Thoracic aorta (tissue), 2 donors: ENCODE measurements around the gene ADAMTS8. TPM values are rescaled to one million over a fixed set of nuclear protein-coding genes. Genes with fewer than 3 reads are reported as not detected.

Experiments
- ATAC-seq: fragments of 150-250 bp; one replicate; pipeline ENCODE4 v1.8.0; 2017; ENCODE audit warnings: low read depth; ENCODE audit not compliant: insufficient number of reproducible peaks, low FRiP score
- DNase-seq: peaks from one replicate; pipeline ENCODE4 v3.0.0-alpha.2; 2020; ENCODE audit warnings: low spot score
- H3K27ac ChIP-seq, 2 donors: fragments of 200-600 bp; sonication (generic); 1 replicate in 1 of 2; 2 replicates in 1 of 2; pipeline ENCODE4 v1.5.1; 2016; ENCODE audit warnings: mild to moderate bottlenecking in 2 of 2, moderate library complexity in 2 of 2
- H3K27me3 ChIP-seq: fragments of 200-600 bp; sonication (generic); replicated peaks from 2 replicates; pipeline ENCODE4 v1.6.0; 2016; ENCODE audit warnings: mild to moderate bottlenecking; ENCODE audit not compliant: insufficient read depth
- H3K36me3 ChIP-seq: fragments of 200-600 bp; sonication (generic); one replicate; pipeline ENCODE4 v1.5.1; 2016
- H3K4me1 ChIP-seq, 2 donors: fragments of 200-600 bp; sonication (generic); 1 replicate in 1 of 2; 2 replicates in 1 of 2; pipeline versions ENCODE4 v1.5.1 to v1.6.0; 2016; ENCODE audit warnings: low read depth in 2 of 2, mild to moderate bottlenecking in 1 of 2; ENCODE audit not compliant: control insufficient read depth in 1 of 2
- H3K4me3 ChIP-seq: fragments of 200-600 bp; sonication (generic); 2 replicates; pipeline ENCODE4 v1.5.1; 2016; ENCODE audit warnings: mild to moderate bottlenecking
- H3K9me3 ChIP-seq: fragments of 200-600 bp; sonication (generic); 2 replicates; pipeline ENCODE4 v1.5.1; 2016
- total RNA-seq, 2 donors: library from RNA; depleted of rRNA; stranded (reverse); fragments of >200 nt; gene quantifications; one replicate each; pipeline versions ENCODE4 v1.1.0 to v1.2.3, GENCODE V29; 2016
- TF ChIP-seq, protein P1 (sequence below): fragments of 200-600 bp; sonication (generic); IDR thresholded peaks from one replicate; pipeline ENCODE4 v1.5.1; 2019; ENCODE audit warnings: antibody characterized with exemption

The ADAMTS8 gene
- total RNA-seq, 2 donors from 2014 or later, result 5.3 to 17.6 TPM

DNA sequence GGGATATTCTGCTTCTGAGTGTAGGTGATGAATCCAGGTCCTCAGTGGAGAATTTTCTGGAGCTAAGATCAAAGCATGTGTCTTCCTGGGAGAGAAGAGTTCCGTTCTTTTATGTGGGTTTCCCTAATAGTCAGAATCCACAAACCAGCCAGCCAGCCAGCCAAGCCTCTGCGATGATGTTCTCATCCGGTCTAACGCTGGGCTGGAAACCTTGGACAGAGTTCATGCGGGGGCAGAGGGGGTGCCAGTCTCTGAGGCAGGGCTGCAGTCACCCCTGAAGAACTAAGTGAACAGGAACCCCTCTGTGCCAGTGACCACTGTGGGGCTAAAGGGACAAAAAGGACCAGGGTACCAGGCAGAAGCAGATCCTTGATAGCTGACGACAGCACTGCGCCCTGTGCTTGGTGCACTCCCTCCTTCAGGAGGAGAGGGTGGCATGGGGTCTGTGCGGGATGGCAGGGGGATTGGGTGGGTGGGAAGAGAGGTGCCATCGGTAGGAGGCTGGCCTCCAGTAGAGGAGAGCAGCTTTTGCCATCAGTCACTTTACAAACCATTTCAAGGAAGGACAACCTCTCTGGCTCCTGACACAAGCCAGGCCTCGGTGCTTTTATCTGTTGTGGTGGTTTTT lies 47.1 kb upstream of the ADAMTS8 start:
- Histone ChIP-seq H3K27me3 (no peaks in the 10 kb centered on the region), H3K4me3 (no peak overlapping the region), H3K4me1 (peaks cover 17 to 42% of the 10 kb centered on the region in 2 donors), H3K27ac (no peak overlapping the region), H3K9me3 (no peaks in the 10 kb centered on the region), H3K36me3 (peaks cover 18% of the 10 kb centered on the region)
- TF ChIP-seq, protein P1, sequence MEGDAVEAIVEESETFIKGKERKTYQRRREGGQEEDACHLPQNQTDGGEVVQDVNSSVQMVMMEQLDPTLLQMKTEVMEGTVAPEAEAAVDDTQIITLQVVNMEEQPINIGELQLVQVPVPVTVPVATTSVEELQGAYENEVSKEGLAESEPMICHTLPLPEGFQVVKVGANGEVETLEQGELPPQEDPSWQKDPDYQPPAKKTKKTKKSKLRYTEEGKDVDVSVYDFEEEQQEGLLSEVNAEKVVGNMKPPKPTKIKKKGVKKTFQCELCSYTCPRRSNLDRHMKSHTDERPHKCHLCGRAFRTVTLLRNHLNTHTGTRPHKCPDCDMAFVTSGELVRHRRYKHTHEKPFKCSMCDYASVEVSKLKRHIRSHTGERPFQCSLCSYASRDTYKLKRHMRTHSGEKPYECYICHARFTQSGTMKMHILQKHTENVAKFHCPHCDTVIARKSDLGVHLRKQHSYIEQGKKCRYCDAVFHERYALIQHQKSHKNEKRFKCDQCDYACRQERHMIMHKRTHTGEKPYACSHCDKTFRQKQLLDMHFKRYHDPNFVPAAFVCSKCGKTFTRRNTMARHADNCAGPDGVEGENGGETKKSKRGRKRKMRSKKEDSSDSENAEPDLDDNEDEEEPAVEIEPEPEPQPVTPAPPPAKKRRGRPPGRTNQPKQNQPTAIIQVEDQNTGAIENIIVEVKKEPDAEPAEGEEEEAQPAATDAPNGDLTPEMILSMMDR, result no peak
- DNase-seq, result no peak
- no peak for ATAC-seq

DNA sequence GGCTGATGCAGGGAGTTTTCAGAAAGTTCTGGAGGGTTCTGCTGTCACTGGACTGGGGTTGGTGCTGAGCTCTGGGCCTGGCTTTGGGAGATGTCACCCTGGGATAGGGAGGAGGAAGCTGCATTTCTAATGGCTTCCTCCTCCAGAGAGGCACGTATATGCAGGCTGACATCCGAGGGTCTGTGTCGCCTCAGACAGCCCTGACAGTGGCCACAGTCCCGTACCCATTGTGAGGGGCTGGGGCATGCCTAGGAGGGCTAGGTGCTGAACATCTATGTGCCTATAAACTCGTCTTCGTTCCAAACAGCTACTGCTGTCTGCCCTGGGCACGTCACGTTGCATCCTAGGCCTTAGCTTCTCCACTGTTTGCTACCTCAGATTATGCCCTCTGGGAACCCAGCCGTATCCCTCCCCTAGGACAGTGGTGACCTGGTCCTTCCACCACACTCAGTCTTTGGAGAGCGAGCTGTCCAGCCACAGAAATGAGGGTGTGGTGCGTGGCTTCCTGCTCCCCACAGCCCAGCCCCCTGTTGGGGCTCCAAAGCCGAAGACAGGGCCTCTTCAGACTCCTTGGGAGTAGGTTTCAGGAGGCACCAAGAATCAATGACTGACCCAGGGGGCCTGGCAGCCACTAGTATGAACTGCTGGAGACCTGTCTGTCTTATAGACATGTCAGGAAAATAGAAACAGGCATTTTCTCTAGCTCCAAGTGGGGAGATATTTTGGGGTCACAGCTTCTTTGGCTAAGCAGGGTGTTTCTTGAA lies 46.4 kb upstream of the ADAMTS8 start:
- H3K4me3 ChIP-seq, result no peak overlapping the region
- H3K9me3 ChIP-seq, result no peaks in the 10 kb centered on the region
- no peak overlapping the region for H3K27ac ChIP-seq
- peaks cover 22% of the 10 kb centered on the region for H3K36me3 ChIP-seq
- no peak for ATAC-seq
- H3K4me1 ChIP-seq, result peaks cover 11 to 35% of the 10 kb centered on the region in 2 donors
- TF ChIP-seq, protein P1, result no peak
- no peak for DNase-seq
- H3K27me3 ChIP-seq, result no peaks in the 10 kb centered on the region

DNA sequence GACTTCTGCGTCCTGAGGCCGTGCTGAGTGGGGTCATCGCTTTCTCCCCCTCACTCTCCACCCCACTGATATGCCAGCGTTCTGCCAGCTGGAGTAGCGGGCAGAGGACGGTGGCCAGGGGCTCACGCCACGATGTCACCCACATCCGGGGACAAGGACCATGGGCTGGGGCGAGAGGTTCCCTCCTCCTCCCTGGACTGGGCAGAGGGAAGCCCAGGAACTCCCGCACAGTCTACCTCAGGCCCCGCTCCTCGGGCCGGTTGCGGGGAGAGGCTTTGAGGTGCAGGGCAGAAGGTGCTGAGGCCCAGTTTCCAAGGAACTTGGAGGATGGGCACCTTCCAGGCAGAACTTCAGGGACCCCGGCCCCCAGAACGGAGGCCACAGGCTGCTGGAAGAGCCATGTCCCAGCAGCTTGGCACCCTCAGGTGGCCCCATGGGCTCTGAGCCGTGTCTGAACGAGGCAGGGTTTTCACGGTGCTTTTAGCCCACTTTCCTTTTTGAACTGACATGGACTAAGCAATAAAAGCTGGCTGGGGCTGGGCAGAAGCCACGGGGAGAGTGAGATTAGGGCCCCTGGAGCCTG lies 45.5 kb upstream of the ADAMTS8 start:
- Histone ChIP-seq H3K27ac (no peak overlapping the region), H3K36me3 (peaks cover 22% of the 10 kb centered on the region), H3K4me1 (peaks cover 8 to 27% of the 10 kb centered on the region in 2 donors)

DNA sequence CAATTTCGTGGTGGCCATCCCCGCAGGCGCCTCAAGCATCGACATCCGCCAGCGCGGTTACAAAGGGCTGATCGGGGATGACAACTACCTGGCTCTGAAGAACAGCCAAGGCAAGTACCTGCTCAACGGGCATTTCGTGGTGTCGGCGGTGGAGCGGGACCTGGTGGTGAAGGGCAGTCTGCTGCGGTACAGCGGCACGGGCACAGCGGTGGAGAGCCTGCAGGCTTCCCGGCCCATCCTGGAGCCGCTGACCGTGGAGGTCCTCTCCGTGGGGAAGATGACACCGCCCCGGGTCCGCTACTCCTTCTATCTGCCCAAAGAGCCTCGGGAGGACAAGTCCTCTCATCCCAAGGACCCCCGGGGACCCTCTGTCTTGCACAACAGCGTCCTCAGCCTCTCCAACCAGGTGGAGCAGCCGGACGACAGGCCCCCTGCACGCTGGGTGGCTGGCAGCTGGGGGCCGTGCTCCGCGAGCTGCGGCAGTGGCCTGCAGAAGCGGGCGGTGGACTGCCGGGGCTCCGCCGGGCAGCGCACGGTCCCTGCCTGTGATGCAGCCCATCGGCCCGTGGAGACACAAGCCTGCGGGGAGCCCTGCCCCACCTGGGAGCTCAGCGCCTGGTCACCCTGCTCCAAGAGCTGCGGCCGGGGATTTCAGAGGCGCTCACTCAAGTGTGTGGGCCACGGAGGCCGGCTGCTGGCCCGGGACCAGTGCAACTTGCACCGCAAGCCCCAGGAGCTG lies 44.8 kb upstream of the ADAMTS8 start:
- H3K36me3 ChIP-seq, result peaks cover 22% of the 10 kb centered on the region
- H3K4me3 ChIP-seq, result no peak overlapping the region
- DNase-seq (no peak), ATAC-seq (no peak)
- H3K27ac ChIP-seq, result no peak overlapping the region
- TF ChIP-seq, protein P1, result no peak
- H3K27me3 ChIP-seq, result no peaks in the 10 kb centered on the region
- no peaks in the 10 kb centered on the region for H3K9me3 ChIP-seq
- H3K4me1 ChIP-seq, result peaks cover 1 to 21% of the 10 kb centered on the region in 2 donors

More for the DNA sequence above, 45.5 kb upstream of the ADAMTS8 start:
- DNase-seq (no peak), ATAC-seq (no peak)
- Histone ChIP-seq H3K9me3 (no peaks in the 10 kb centered on the region), H3K4me3 (no peak overlapping the region), H3K27me3 (no peaks in the 10 kb centered on the region)
- TF ChIP-seq, protein P1, result no peak
